Caki2 (cell line): ENCODE data around the gene DNAJC7. TPM values are rescaled to one million over a fixed set of nuclear protein-coding genes. Genes with fewer than 3 reads are reported as not detected.

ENCODE experiments used
- DNase-seq: peaks from one replicate; pipeline ENCODE4 v3.0.0-alpha.2; 2015; ENCODE audit warnings: low read depth
- in situ Hi-C: cut with HindIII; loops from 2 replicates; pipeline ENCODE4 v1.10.0; 2016; ENCODE audit warnings: low sequenced_read_pairs, low pct_unique_long_range_greater_than_20kb, mixed read lengths
- total RNA-seq: library from RNA; depleted of rRNA; stranded (reverse); fragments of >200 nt; shearing (Covaris generic); gene quantifications from 2 replicates; pipeline ENCODE4 v1.2.3, GENCODE V29; 2014; ENCODE audit warnings: low replicate concordance; rRNA removed

DNAJC7 gene
- total RNA-seq: 48.4 and 72.9 TPM in 2 replicates

- in situ Hi-C loops: no loop called here
- peak; percentile 92 for DNase-seq
Measured at GRCh38 chr17:42016941-42017865, at the start of gene DNAJC7. Gene DNAJC7 (minus strand): TSS chr17:42017439. CDS start chr17:42017416, 23 bp downstream.

GRCh38 chr17:42065201-42065600 lies 48.0 kb upstream of the DNAJC7 start:
- in situ Hi-C loops: no loop called here

GRCh38 chr17:42062681-42063080 lies 45.4 kb upstream of the DNAJC7 start:
- in situ Hi-C loops: no loop called here

More at GRCh38 chr17:42065201-42065600, 48.0 kb upstream of the DNAJC7 start:
- DNase-seq: no peak

GRCh38 chr17:42061646-42062487 lies 44.6 kb upstream of the DNAJC7 start:
- in situ Hi-C loops: no loop called here
- no peak for DNase-seq

More at GRCh38 chr17:42062681-42063080, 45.4 kb upstream of the DNAJC7 start:
- DNase-seq: no peak

- in situ Hi-C loops: no loop called here
- DNase-seq: no peak
Measured at GRCh38 chr17:42060231-42060630, 43.0 kb upstream of the DNAJC7 start.

- in situ Hi-C loops: no loop called here
- no peak for DNase-seq
Measured at GRCh38 chr17:42059815-42060214, 42.6 kb upstream of the DNAJC7 start.

GRCh38 chr17:42058063-42058462 lies 40.8 kb upstream of the DNAJC7 start:
- in situ Hi-C loops: no loop called here
- no peak for DNase-seq

GRCh38 chr17:42056635-42057034 lies 39.4 kb upstream of the DNAJC7 start:
- DNase-seq: no peak
- in situ Hi-C loops: no loop called here

GRCh38 chr17:42055496-42055895 lies 38.3 kb upstream of the DNAJC7 start:
- no peak for DNase-seq

GRCh38 chr17:42055027-42055426 lies 37.8 kb upstream of the DNAJC7 start:
- in situ Hi-C loops: no loop called here
- DNase-seq: no peak

More at GRCh38 chr17:42055496-42055895, 38.3 kb upstream of the DNAJC7 start:
- in situ Hi-C loops: no loop called here

GRCh38 chr17:42053731-42054500 lies 36.7 kb upstream of the DNAJC7 start:
- DNase-seq: no peak
- in situ Hi-C loops: no loop called here

GRCh38 chr17:42052346-42052877 lies 35.2 kb upstream of the DNAJC7 start:
- in situ Hi-C loops: no loop called here
- DNase-seq: no peak

- DNase-seq: no peak
- in situ Hi-C loops: no loop called here
Measured at GRCh38 chr17:42051645-42052044, 34.4 kb upstream of the DNAJC7 start.

- in situ Hi-C loops: no loop called here
- no peak for DNase-seq
Measured at GRCh38 chr17:42051013-42051400, 33.8 kb upstream of the DNAJC7 start.

GRCh38 chr17:42050393-42051012 lies 33.3 kb upstream of the DNAJC7 start, which contains the start of gene C17orf113:
Gene C17orf113 (minus strand): TSS chr17:42050601. CDS start chr17:42043376, 7,225 bp downstream.
- in situ Hi-C loops: no loop called here
- DNase-seq: peak; percentile 26

- no peak for DNase-seq
- in situ Hi-C loops: no loop called here
Measured at GRCh38 chr17:42049834-42050392, 32.7 kb upstream of the DNAJC7 start.

GRCh38 chr17:42047343-42047742 lies 30.1 kb upstream of the DNAJC7 start:
- in situ Hi-C loops: no loop called here
- DNase-seq: no peak
